BLaER1 treated with 17β-estradiol and CSF1 and Interleukin-3, amounts not matched to agents 10 nM and 100 nM (cell line): ENCODE results near the gene CTIF.

Experiments
- H3K27ac ChIP-seq, 11 experiments: shearing (Covaris generic); formaldehyde crosslinking; 2 replicates each; pipeline ENCODE4 v1.8.1; 2022
- H3K27me3 ChIP-seq, 11 experiments: shearing (Covaris generic); formaldehyde crosslinking; 2 replicates each; pipeline ENCODE4 v1.8.1; 2022
- H3K36me3 ChIP-seq, 11 experiments: shearing (Covaris generic); formaldehyde crosslinking; 2 replicates each; pipeline ENCODE4 v1.8.1; 2022
- H3K4me1 ChIP-seq, 10 experiments: shearing (Covaris generic); formaldehyde crosslinking; 2 replicates each; pipeline ENCODE4 v1.8.1; 2022
- H3K4me2 ChIP-seq, 11 experiments: shearing (Covaris generic); formaldehyde crosslinking; 2 replicates each; pipeline ENCODE4 v1.8.1; 2022
- H3K4me3 ChIP-seq, 10 experiments: shearing (Covaris generic); formaldehyde crosslinking; 2 replicates each; pipeline ENCODE4 v1.8.1; 2022
- H3K9ac ChIP-seq, 11 experiments: shearing (Covaris generic); formaldehyde crosslinking; 2 replicates each; pipeline ENCODE4 v1.8.1; 2022
- H3K9me3 ChIP-seq, 11 experiments: shearing (Covaris generic); formaldehyde crosslinking; replicated peaks in 1 of 11; 2 replicates each; pipeline ENCODE4 v1.8.1; 2022
- H4K20me1 ChIP-seq, 11 experiments: shearing (Covaris generic); formaldehyde crosslinking; 2 replicates each; pipeline ENCODE4 v1.8.1; 2022
- Cebpa-rat ChIP-seq, 11 experiments: shearing (Covaris generic); IDR thresholded peaks; 2 replicates each; pipeline ENCODE4 v1.8.1; 2022

Gene CTIF

GRCh38 chr18:48902023-48902855 is 363.4 kb downstream of the CTIF start:
- Histone ChIP-seq H3K4me1 (peaks cover 5 to 64% (median 19%) of the 10 kb centered on the region in 10 experiments), H3K27ac (peak overlapping the region in 4 of 11 experiments; percentile 35 to 79 (median 64); a peak in 8 of 22 replicates), H3K9ac (peak overlapping the region in 3 of 11 experiments; percentile 23 to 73 (median 63); a peak in 5 of 22 replicates), H3K4me2 (peak overlapping the region in 6 of 11 experiments; percentile 25 to 81 (median 59); a peak in 10 of 22 replicates), H3K36me3 (no peaks in the 10 kb centered on the region), H4K20me1 (no peaks in the 10 kb centered on the region), H3K27me3 (no peaks in the 10 kb centered on the region), H3K9me3 (peaks cover 17 to 35% (median 26%) of the 10 kb centered on the region in 11 experiments), H3K4me3 (no peak overlapping the region)
- TF ChIP-seq Cebpa-rat (IDR thresholded peaks at IDR 0.05): no peak

- H3K9ac ChIP-seq: peak overlapping the region in 1 of 11 experiments; percentile 13; a peak in 1 of 22 replicates
- peaks cover 17 to 35% (median 26%) of the 10 kb centered on the region in 11 experiments for H3K9me3 ChIP-seq
- TF ChIP-seq Cebpa-rat (IDR thresholded peaks at IDR 0.05): no peak
- peak overlapping the region in 6 of 11 experiments; percentile 6 to 81 (median 59); a peak in 9 of 22 replicates for H3K4me2 ChIP-seq
- peaks cover 0 to 56% (median 13%) of the 10 kb centered on the region in 10 experiments; a peak in 12 of 20 replicates for H3K4me1 ChIP-seq
- H3K27ac ChIP-seq: peak overlapping the region in 2 of 11 experiments; percentile 72 to 79; a peak in 3 of 22 replicates
- H3K27me3 ChIP-seq: no peaks in the 10 kb centered on the region
- H3K4me3 ChIP-seq: no peak overlapping the region
- no peaks in the 10 kb centered on the region for H4K20me1 ChIP-seq
- H3K36me3 ChIP-seq: no peaks in the 10 kb centered on the region
Observed at GRCh38 chr18:48902856-48903601, 364.2 kb downstream of the CTIF start.

GRCh38 chr18:48904091-48904490 is 365.3 kb downstream of the CTIF start:
- Histone ChIP-seq H3K9me3 (peaks cover 17 to 34% (median 26%) of the 10 kb centered on the region in 11 experiments), H3K9ac (no peak overlapping the region), H4K20me1 (no peaks in the 10 kb centered on the region), H3K4me3 (no peak overlapping the region), H3K27ac (no peak overlapping the region), H3K4me1 (peaks cover 0 to 45% (median 13%) of the 10 kb centered on the region in 10 experiments; a peak in 13 of 20 replicates), H3K27me3 (no peaks in the 10 kb centered on the region), H3K36me3 (no peaks in the 10 kb centered on the region), H3K4me2 (peak overlapping the region in 2 of 11 experiments; percentile 79 to 81; a peak in 1 of 22 replicates)
- TF ChIP-seq Cebpa-rat (IDR thresholded peaks at IDR 0.05): no peak

- H4K20me1 ChIP-seq: no peaks in the 10 kb centered on the region
- H3K27ac ChIP-seq: no peak overlapping the region
- H3K4me2 ChIP-seq: no peak overlapping the region
- no peak for TF ChIP-seq Cebpa-rat (IDR thresholded peaks at IDR 0.05)
- H3K4me3 ChIP-seq: no peak overlapping the region
- H3K27me3 ChIP-seq: no peaks in the 10 kb centered on the region
- H3K36me3 ChIP-seq: no peaks in the 10 kb centered on the region
- H3K4me1 ChIP-seq: peaks cover 3 to 40% (median 16%) of the 10 kb centered on the region in 10 experiments; a peak in 17 of 20 replicates
- peaks cover 17 to 30% (median 22%) of the 10 kb centered on the region in 11 experiments for H3K9me3 ChIP-seq
- no peak overlapping the region for H3K9ac ChIP-seq
Observed at GRCh38 chr18:48904847-48905394, 366.1 kb downstream of the CTIF start.

- no peaks in the 10 kb centered on the region for H3K36me3 ChIP-seq
- H3K4me3 ChIP-seq: no peak overlapping the region
- no peak overlapping the region for H3K4me2 ChIP-seq
- H3K9ac ChIP-seq: no peak overlapping the region
- H4K20me1 ChIP-seq: no peaks in the 10 kb centered on the region
- no peak for TF ChIP-seq Cebpa-rat (IDR thresholded peaks at IDR 0.05)
- H3K27me3 ChIP-seq: no peaks in the 10 kb centered on the region
- peaks cover 17 to 30% (median 22%) of the 10 kb centered on the region in 11 experiments for H3K9me3 ChIP-seq
- H3K4me1 ChIP-seq: peaks cover 4 to 34% (median 17%) of the 10 kb centered on the region in 10 experiments; a peak in 17 of 20 replicates
- no peak overlapping the region for H3K27ac ChIP-seq
Observed at GRCh38 chr18:48905513-48905912, 366.7 kb downstream of the CTIF start.

GRCh38 chr18:48908916-48909315 is 370.1 kb downstream of the CTIF start:
- H4K20me1 ChIP-seq: no peaks in the 10 kb centered on the region
- H3K36me3 ChIP-seq: no peaks in the 10 kb centered on the region
- no peak overlapping the region for H3K27ac ChIP-seq
- peaks cover 0 to 11% (median 5%) of the 10 kb centered on the region in 10 experiments; a peak in 9 of 20 replicates for H3K4me1 ChIP-seq
- 0 out of 22 replicates have a peak overlapping the region, but pooled peaks of 1 of the 11 experiments have one; percentile 21 for H3K4me2 ChIP-seq
- no peak for TF ChIP-seq Cebpa-rat (IDR thresholded peaks at IDR 0.05)
- no peaks in the 10 kb centered on the region for H3K27me3 ChIP-seq
- H3K4me3 ChIP-seq: no peak overlapping the region
- no peak overlapping the region for H3K9ac ChIP-seq
- peaks cover 14 to 21% (median 17%) of the 10 kb centered on the region in 11 experiments for H3K9me3 ChIP-seq

GRCh38 chr18:48909721-48910120 is 370.9 kb downstream of the CTIF start:
- Histone ChIP-seq H3K27me3 (no peaks in the 10 kb centered on the region), H3K4me2 (peak overlapping the region in 1 of 11 experiments; percentile 30; a peak in 3 of 22 replicates), H3K4me1 (peaks cover 4 to 13% (median 8%) of the 10 kb centered on the region in 10 experiments; a peak in 17 of 20 replicates), H3K36me3 (no peaks in the 10 kb centered on the region), H3K9ac (no peak overlapping the region), H4K20me1 (no peaks in the 10 kb centered on the region), H3K4me3 (no peak overlapping the region), H3K9me3 (peaks cover 6 to 13% (median 9%) of the 10 kb centered on the region in 11 experiments), H3K27ac (no peak overlapping the region)
- no peak for TF ChIP-seq Cebpa-rat (IDR thresholded peaks at IDR 0.05)

- no peaks in the 10 kb centered on the region for H3K27me3 ChIP-seq
- H3K36me3 ChIP-seq: no peaks in the 10 kb centered on the region
- no peak overlapping the region for H3K4me2 ChIP-seq
- no peak for TF ChIP-seq Cebpa-rat (IDR thresholded peaks at IDR 0.05)
- H3K4me3 ChIP-seq: no peak overlapping the region
- H3K4me1 ChIP-seq: peaks cover 4 to 23% (median 16%) of the 10 kb centered on the region in 10 experiments; a peak in 18 of 20 replicates
- no peaks in the 10 kb centered on the region; a peak in 1 of 22 replicates for H3K9me3 ChIP-seq
- no peak overlapping the region for H3K27ac ChIP-seq
- no peak overlapping the region for H3K9ac ChIP-seq
- no peaks in the 10 kb centered on the region for H4K20me1 ChIP-seq
Observed at GRCh38 chr18:48910972-48911545, 372.2 kb downstream of the CTIF start.
